K562 (cell line): ENCODE data around the gene YJEFN3.

Experiments used
- CREB1 ChIP-seq, 2 experiments: sonication (generic) in 1 of 2; formaldehyde crosslinking in 1 of 2; IDR thresholded peaks; 2 replicates each; pipeline versions ENCODE4 v1.6.1 to v1.8.0; 2012 to 2022; ENCODE audit warnings: inconsistent platforms in 1 of 2, mild to moderate bottlenecking in 1 of 2, missing genetic modification reagents in 1 of 2, moderate library complexity in 1 of 2
- CTCF ChIP-seq, 3 experiments: IDR thresholded peaks in 2 of 3; conservative IDR thresholded peaks in 1 of 3; 2 replicates each; pipeline ENCODE4 v1.5.1; 2011 to 2012; ENCODE audit warnings: low read length in 3 of 3, mild to moderate bottlenecking in 3 of 3, control low read depth in 2 of 3, improper control_type of control experiment in 1 of 3, inconsistent platforms in 1 of 3, low read depth in 1 of 3, mixed read lengths in 1 of 3, moderate library complexity in 1 of 3; ENCODE audit not compliant: insufficient read depth in 2 of 3
- EZH2 ChIP-seq: IDR thresholded peaks from 2 replicates; pipeline ENCODE4 v1.6.1; 2012; ENCODE audit warnings: low read depth, mild to moderate bottlenecking, inconsistent platforms, low read length, borderline replicate concordance
- KDM2B ChIP-seq: fragments of 250-450 bp; sonication (Bioruptor Pico); IDR thresholded peaks from 2 replicates; pipeline ENCODE4 v1.8.0; 2021; ENCODE audit warnings: mild to moderate bottlenecking, moderate library complexity
- MLLT1 ChIP-seq, 2 experiments: fragments of 450-650 bp; IDR thresholded peaks; 2 replicates each; pipeline ENCODE4 v1.6.1; 2016
- PHF8 ChIP-seq: fragments of 200-600 bp; sonication (generic); IDR thresholded peaks from 2 replicates; pipeline ENCODE4 v1.6.1; 2012; ENCODE audit warnings: mixed run types, mild to moderate bottlenecking, inconsistent platforms, low read length, moderate library complexity, borderline replicate concordance
- POLR2AphosphoS5 ChIP-seq: IDR thresholded peaks from 2 replicates; pipeline ENCODE4 v1.6.1; 2011; ENCODE audit warnings: mild to moderate bottlenecking, low read depth, low read length, moderate library complexity; ENCODE audit not compliant: control insufficient read depth, insufficient read depth
- TAF1 ChIP-seq: IDR thresholded peaks from 2 replicates; pipeline ENCODE4 v1.6.1; 2011; ENCODE audit warnings: mild to moderate bottlenecking, low read length, moderate library complexity; ENCODE audit not compliant: insufficient read depth, control insufficient read depth, severe bottlenecking; ENCODE audit errors: extremely low read depth

GRCh38 chr19:19575411-19575810 is 46.7 kb downstream of the YJEFN3 start:
- TF ChIP-seq CREB1 (IDR thresholded peaks at IDR 0.05) (no peak), CREB1 (CRISPR knock-in tag; IDR thresholded peaks at IDR 0.05) (no peak), PHF8 (no peak), POLR2AphosphoS5 (no peak), EZH2 (no peak), CTCF (IDR thresholded peaks at IDR 0.05 in 2 of 3, conservative IDR thresholded peaks at IDR 0.05 in 1 of 3; ENCODE audit: insufficient read depth in 2 of 3, low read depth in 1 of 3, low read length in 3 of 3) (no peak), KDM2B (CRISPR knock-in tag) (no peak), MLLT1 (IDR thresholded peaks at IDR 0.05) (no peak), TAF1 (no peak)
